Hematopoietic multipotent progenitor cell treated with erythropoietin and hydrocortisone succinate and interleukin-3 and kit ligand, for 4 days (in vitro differentiated cells): ENCODE data around the gene CFAP54.
A peak's percentile ranks its signal among the peaks of the same experiment; 100 is the strongest.

Source experiments
- DNase-seq: peaks from one replicate; pipeline ENCODE4 v3.0.0-alpha.2; 2015

Gene CFAP54

DNA sequence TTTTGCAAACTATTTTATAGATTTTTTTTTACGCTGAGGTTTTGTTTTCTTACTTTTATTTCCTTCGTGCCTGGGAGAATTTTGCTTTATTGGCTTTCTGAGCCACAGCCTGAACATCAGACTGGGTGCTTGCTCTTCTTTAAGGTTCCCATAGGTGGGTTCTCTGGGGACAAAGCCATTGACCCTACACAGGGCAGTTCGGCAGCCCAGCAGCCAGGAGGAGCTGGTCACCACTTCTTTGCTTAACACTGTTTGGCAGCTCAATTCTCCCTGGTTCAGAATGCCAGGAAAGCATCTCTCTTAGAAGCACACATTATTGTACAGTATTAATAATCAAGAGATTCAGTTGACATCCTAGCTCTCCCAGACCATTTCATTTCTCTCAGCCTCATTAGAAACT, 276.9 kb downstream of the CFAP54 start:
- DNase-seq, result no peak

DNA sequence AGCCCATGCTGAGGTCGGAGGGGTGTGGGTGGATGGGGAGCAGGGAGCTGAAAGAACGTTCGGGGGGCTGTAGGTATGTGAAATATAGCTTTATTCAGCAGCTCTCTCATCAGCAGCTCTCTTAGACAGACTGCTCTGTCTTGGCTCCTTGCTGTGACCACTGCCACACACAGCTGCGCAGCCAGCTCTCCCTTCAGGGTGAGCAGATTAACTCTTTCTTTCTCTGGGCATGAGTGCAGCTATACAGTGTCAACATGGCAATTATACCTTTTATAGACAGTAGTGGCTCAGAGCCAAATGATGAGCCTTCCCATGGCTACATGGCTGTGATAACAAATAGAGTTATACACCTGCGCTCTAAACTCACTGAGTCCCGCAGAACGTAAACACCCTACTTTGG, 280.0 kb downstream of the CFAP54 start:
- no peak for DNase-seq

DNA sequence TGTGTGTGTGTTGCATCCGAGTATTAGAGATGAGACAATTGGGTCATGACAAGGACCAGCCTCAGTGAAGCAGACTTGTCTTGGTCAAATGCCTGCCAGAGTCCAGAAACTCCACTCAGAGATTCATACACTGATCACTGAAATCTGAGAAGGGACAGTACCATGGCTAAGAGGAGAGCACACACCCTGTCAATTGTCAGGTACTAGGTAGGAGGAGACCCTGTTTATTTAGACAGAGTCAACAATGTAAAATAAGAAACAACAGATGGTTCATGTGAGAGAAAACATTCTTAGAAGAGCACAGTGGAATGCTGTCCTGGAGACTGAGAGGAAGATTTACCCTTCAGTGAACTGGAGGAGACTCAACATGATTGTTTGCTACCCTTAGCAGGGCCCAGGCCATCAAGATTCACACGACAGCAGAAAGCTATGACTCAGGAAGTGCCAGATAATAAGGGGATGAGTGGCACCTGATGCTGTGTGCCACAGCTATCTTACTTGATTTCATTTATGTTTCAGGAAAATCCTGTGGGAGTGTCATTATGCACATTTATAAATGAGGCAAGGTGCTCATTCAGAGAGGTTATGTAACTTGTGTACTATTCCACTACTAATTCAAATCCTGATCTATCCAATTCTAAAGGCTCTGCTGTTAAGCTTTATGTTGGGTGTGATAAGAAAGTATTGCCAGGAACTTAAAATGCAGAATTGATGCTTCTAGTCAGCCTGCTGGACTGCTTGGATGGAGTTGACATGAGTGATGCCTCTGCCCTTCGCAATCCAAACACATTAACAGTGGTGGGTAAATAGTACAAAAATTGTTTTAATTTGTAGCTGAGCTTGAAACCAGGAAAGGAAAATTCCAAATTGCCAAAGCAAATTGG, 281.1 kb downstream of the CFAP54 start:
- no peak for DNase-seq

GRCh38 chr12:96773031-96773430, 283.7 kb downstream of the CFAP54 start:
- DNase-seq, result no peak

- no peak for DNase-seq
These were observed 285.3 kb downstream of the CFAP54 start for GRCh38 chr12:96774496-96775256.

DNA sequence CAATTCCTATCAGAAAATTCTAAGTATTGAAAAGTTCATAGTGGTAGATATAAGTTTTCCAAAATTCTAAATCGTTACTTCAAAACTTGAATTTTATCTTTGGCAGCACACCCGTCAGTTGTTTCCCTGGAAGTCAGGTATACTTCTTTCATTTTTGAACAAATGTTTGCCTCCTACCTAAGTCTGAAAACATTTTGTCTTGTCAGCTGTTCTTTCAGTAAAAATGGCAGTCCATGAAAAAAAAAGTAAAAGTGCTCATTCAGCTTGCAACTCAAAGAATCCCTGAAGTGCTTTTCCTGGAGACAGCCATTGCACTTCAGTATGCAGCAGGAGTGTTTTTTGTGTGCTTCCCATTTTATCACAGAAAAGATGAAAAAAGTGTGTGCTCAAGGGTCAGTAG, 287.5 kb downstream of the CFAP54 start:
- DNase-seq, result no peak

DNA sequence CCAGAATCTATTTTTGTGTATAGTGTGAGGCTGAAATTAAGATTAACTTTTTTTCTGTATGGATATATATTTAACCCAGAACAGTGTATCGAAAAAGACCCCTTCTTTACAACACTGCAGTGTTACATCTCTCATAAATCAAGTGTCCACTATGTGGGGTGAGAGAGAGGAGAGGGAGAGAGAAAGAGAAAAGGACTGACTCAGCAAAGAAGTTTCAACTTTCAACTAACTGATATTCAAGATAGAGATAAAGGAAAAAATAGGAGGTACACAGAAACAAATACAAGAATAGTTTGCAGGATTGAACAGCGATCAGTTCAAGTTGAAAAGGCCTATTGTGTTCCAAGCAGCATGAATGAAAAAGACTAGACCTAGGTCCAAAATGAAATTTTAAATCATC, 291.0 kb downstream of the CFAP54 start:
- no peak for DNase-seq

GRCh38 chr12:96786791-96787190, 297.4 kb downstream of the CFAP54 start:
- no peak for DNase-seq

DNA sequence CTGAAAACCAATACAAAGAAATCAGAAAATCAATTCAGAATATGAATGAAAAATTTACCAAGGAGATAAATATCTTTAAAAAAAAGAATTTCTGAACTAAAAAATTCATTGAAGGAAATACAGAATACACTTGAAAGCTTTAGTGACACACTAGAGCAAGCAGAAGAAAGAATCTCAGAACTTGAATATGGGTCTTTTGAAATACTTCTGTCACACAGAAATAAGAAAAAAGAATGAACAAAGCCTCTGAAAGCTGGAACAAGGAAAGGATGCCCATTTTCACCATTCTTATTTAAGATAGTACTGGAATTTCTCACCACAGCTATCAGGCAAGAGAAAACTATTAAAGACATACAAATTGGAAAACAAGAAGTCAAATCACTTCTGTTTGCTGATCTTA, 314.6 kb downstream of the CFAP54 start:
- no peak for DNase-seq

DNA sequence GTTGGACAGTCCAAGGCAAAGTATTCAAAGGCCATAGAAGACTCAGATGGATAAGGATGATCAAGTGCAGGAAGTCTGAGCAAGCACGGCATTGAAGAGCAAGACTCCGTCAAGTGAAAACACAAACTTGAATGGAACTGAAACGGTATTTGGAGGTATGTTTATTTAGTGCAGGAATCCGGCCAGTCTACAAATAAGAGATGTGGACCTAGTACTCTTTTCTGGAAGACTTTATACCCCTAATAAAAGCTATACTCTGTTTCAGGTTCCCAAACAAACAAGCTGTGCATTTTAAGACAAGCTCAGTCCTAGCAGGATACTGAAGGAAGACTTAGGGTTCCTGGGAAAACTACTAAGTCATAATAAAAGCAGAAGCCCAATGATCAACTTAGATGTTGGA, 316.9 kb downstream of the CFAP54 start:
- DNase-seq, result no peak

DNA sequence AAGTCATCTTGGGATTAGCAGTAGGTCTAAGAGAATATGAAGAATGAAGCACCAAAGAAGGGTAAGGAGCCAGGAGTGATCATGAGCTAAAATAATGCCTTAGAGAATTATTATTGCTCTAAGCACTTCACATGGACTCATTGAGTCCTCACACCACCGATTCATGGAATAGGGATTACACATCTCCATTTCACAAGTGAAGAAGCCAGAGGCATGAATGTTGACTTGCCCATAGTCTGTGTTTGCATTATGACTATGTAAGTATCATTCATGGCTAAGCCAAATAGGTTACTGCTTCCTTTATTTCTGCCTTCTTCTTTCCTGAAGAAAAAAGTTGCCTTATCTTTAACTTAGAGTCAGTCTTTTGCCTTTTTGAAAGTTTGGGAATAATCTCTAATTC, 318.4 kb downstream of the CFAP54 start:
- no peak for DNase-seq

GRCh38 chr12:96808587-96808986, 319.2 kb downstream of the CFAP54 start:
- DNase-seq, result no peak

DNA sequence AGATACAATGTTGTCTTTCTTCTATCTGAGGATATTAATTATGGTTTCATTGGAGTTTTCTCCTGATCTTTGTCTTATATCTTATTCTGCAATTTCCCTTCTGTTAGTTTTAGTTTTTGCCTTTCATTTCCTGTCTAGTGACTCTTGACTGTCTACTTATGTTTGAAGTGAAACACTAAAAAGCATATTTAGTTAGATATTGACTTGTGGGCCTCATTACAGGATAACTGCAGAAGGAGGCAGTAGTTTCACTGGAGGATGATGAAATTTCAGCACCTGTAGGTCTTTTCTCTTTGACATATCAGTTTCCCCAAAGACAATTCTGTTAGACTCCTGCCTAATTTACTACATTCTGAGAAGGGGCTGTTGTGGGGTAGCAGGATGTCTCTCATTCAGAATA, 320.1 kb downstream of the CFAP54 start:
- no peak for DNase-seq

GRCh38 chr12:96810057-96810456, 320.7 kb downstream of the CFAP54 start:
- DNase-seq, result no peak

- no peak for DNase-seq
These were observed 321.1 kb downstream of the CFAP54 start for GRCh38 chr12:96810477-96810876.

DNA sequence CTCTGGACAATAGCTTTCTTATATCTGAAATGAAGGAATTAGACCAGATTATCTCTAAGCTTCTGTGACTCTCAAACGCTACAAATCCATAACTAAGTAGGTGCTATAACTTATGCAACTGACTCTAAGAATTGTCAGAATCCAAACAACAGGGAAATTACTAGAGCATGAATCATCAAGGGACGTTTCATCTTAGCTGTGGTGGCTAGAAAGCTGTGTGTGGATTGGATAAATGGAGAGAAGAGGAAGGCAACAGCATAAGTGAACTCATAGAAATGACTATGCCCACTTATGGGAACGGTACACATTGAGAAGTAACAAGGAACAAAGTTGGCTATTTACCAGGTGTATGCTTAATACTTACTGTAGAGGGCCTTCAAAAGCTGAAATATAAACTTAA, 321.7 kb downstream of the CFAP54 start:
- no peak for DNase-seq

- DNase-seq, result no peak
These were observed 322.8 kb downstream of the CFAP54 start for GRCh38 chr12:96812153-96812552.

DNA sequence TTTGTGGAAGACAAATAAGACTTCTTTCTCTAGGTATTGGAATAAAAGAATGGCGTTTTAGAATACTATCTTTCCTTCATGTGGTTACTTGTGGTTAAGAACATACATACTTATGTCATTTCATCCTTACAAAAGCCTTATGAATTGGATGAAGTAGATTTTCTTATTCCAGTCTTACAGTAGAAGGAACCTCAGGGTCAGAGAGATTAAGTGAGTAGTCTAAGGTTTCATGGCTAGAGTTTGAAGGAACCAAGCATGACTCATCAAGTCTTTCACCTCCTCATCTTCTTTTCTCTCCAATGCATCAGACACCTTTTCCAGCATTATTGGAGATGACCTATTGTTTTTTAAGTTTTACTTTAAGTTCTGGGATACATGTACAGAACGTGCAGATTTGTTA, 324.8 kb downstream of the CFAP54 start:
- DNase-seq, result no peak

- DNase-seq, result no peak
These were observed 332.2 kb downstream of the CFAP54 start for GRCh38 chr12:96821592-96821991.

DNA sequence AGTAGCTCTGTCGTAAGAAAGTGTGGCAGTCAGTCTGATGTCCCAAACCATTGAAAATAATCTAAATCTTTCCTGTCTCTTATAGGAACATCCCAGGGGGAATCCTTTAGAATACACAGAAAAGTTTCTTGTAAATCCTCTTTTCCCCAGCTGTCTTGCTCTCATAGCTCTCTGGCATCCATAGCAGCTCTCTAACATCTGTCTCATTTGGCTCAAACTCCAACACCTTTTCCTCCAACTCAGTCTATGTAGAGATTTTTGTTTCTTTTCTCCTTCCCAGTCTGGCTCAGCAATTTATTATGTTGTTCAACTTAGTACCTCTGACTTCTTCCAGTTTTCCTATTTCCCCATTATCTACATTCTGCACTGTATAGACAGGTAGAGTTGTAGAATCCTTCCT, 333.3 kb downstream of the CFAP54 start:
- no peak for DNase-seq

DNA sequence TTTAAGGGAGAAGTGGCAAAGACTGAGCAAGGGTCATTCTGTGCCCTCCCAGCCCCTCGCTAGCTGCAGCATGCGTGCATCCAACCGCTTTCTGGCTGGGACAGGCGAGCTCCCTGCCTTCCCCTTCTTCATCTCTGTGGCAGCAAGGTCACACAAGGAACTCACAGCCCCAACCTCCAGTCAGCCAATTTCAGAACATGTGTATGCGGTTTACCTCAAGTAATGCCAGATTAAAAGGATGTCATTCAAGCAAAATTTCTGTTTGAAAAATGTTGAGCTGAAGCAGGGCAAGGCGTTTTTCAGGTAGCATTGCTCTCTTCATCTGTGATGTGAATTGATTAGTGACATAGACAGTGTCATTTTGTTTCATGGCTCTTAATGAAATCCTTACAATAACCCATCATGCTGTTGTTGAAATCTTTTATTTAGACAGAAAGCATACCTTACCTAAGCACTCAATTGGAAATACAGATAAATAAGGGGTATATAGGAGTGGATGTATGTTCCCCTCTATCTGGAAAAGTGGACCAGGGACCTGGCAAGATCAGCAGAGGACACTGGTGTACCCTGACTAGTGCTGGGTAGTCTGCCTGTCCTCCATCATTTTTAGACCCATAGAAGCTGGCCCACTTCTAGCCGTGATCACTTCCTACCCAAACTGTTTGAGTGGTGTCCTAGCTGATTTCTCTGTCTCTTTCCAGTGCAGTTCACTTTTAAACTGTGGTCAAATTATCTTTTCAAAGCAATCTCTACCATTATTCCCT, 334.9 kb downstream of the CFAP54 start:
- no peak for DNase-seq

- DNase-seq, result no peak
These were observed 335.5 kb downstream of the CFAP54 start for GRCh38 chr12:96824838-96825236.

DNA sequence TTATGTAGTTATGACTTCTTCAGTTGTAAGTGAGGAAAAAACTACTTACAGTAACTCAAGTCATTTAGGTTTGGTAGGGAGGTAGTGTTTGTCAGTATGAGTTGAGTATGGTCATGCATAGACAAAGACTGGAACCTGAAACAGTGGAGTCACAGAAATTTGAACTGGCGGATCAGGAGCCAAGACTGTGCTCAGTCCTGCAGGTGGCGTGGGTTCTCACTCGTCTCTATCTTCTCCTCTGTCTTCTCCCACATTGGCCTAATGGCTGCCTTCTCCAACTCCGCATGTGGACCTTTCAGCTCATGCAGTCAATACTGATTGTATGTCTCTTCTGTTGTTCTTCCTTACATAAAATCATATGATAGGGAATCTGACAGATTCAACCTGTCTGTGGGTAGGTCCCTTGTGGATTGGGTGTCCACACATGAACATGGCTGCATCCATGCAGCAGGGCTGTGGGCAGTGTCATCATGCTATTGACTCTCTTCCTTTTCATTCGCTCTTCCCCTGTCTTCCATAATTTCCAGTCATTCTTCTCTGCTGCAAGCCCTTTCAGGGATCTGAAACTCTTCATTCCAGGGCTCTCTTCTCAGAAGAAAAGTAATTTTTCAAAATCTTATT, 338.9 kb downstream of the CFAP54 start:
- peak; percentile 14 for DNase-seq
